NOMO-1 treated with dmso at 0.1 percent for 144 hours (cell line): Measurements from ENCODE around the gene ZNF275.
"Not testable (repeated sequence)": the region's sequence is repeated elsewhere in the genome, so short reads cannot be mapped to it uniquely, and the experiment has no call there.

Experiments
- DNase-seq: peaks from one replicate; lab custom pipeline; 2025; ENCODE audit not compliant: unreplicated experiment; lab: John Stamatoyannopoulos, UW

ZNF275 gene

GRCh38 chrX:153333821-153334653 lies at the start of gene ZNF275:
ZNF275 (plus strand) TSS chrX:153334153; CDS start chrX:153336680, 2,527 bp downstream.
- peak; percentile 64 for DNase-seq

GRCh38 chrX:153285678-153286077 lies 48.3 kb upstream of the ZNF275 start:
- DNase-seq, result not testable (repeated sequence)

GRCh38 chrX:153288807-153289206 lies 45.1 kb upstream of the ZNF275 start:
- DNase-seq, result not testable (repeated sequence)

- not testable (repeated sequence) for DNase-seq
These were observed 40.4 kb upstream of the ZNF275 start for GRCh38 chrX:153293485-153294071.

GRCh38 chrX:153297376-153297775 lies 36.6 kb upstream of the ZNF275 start:
- DNase-seq, result no peak

GRCh38 chrX:153299855-153300254 lies 34.1 kb upstream of the ZNF275 start:
- DNase-seq, result no peak

GRCh38 chrX:153301746-153302145 lies 32.2 kb upstream of the ZNF275 start:
- DNase-seq, result no peak

- no peak for DNase-seq
These were observed 31.2 kb upstream of the ZNF275 start for GRCh38 chrX:153302796-153303195.

GRCh38 chrX:153303276-153304262 lies 30.4 kb upstream of the ZNF275 start:
- no peak for DNase-seq

GRCh38 chrX:153304988-153305736 lies 28.8 kb upstream of the ZNF275 start:
- no peak for DNase-seq

- DNase-seq, result no peak
These were observed 28.0 kb upstream of the ZNF275 start for GRCh38 chrX:153305972-153306371.

- no peak for DNase-seq
These were observed 27.3 kb upstream of the ZNF275 start for GRCh38 chrX:153306527-153307115.

- no peak for DNase-seq
These were observed 26.4 kb upstream of the ZNF275 start for GRCh38 chrX:153307276-153308178.

- no peak for DNase-seq
These were observed 23.1 kb upstream of the ZNF275 start for GRCh38 chrX:153310901-153311300.

GRCh38 chrX:153312041-153312440 lies 21.9 kb upstream of the ZNF275 start:
- no peak for DNase-seq

GRCh38 chrX:153312842-153313241 lies 21.1 kb upstream of the ZNF275 start:
- no peak for DNase-seq

GRCh38 chrX:153317306-153317705 lies 16.6 kb upstream of the ZNF275 start:
- DNase-seq, result no peak

- DNase-seq, result no peak
These were observed 15.8 kb upstream of the ZNF275 start for GRCh38 chrX:153317996-153318722.
